GM12873 (cell line): Measurements from ENCODE around the gene SYMPK.

Source experiments
- CTCF ChIP-seq: IDR thresholded peaks from 2 replicates; pipeline ENCODE4 v1.5.1; 2012; ENCODE audit warnings: low read depth, mild to moderate bottlenecking, moderate library complexity, low read length, control low read depth; ENCODE audit not compliant: insufficient read depth; ENCODE audit errors: missing control alignments

Gene SYMPK

GRCh38 chr19:45800070-45800553, 62.8 kb downstream of the SYMPK start:
- no peak for TF ChIP-seq CTCF

- peak; percentile 89 for TF ChIP-seq CTCF
Measured at GRCh38 chr19:45798995-45799517, 63.9 kb downstream of the SYMPK start.

GRCh38 chr19:45794627-45795026, 68.3 kb downstream of the SYMPK start:
- TF ChIP-seq CTCF = no peak

GRCh38 chr19:45793876-45794275, 69.1 kb downstream of the SYMPK start:
- no peak for TF ChIP-seq CTCF

GRCh38 chr19:45793178-45793564, 69.8 kb downstream of the SYMPK start:
- TF ChIP-seq CTCF = no peak

- TF ChIP-seq CTCF = no peak
Measured at GRCh38 chr19:45792470-45793177, 70.3 kb downstream of the SYMPK start, which contains the start of gene DMWD. Gene DMWD (minus strand): TSS chr19:45792845. CDS start chr19:45792756, 89 bp downstream.

- no peak for TF ChIP-seq CTCF
Measured at GRCh38 chr19:45791744-45792469, 71.0 kb downstream of the SYMPK start.
